Stimulated activated CD8-positive, alpha-beta memory T cell treated with anti-CD3 and anti-CD28 coated beads, Interleukin-7, amount 100 ng/mL, for 24 hours (primary cell): ENCODE measurements around the gene IL19.
"Not testable (repeated sequence)": the region's sequence is repeated elsewhere in the genome, so short reads cannot be mapped to it uniquely, and the experiment has no call there.

Experiments used
- DNase-seq: peaks from one replicate; pipeline ENCODE4 v3.0.0-alpha.2; 2020; ENCODE audit warnings: low read depth

The IL19 gene

DNA sequence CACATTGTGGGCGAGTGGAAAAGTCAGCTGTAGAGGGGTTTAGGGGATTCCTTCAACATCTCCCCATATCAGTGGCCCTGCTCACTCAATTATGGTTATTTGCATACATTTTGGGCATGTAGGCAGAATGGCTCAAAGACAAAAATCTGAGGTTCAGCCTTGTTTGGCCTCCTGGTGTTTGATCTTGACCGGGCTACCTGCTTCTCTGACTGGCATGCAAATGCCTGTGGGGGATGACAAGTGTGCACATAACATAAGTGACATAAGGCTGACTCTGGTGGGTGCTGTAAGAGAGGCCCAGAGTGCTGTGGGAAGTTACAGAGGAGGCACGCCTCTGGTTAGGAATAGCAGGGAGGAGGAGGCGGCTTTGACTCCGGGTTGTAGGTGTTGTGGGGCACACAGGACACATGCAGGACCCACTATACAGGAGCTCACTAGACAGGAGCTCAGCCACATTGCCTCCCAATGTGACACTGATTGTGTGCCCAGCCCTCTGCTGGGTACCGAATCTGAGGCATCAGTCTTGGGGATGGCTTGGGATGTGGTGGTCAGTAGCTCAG is 29.4 kb upstream of the IL19 start:
- no peak for DNase-seq

DNA sequence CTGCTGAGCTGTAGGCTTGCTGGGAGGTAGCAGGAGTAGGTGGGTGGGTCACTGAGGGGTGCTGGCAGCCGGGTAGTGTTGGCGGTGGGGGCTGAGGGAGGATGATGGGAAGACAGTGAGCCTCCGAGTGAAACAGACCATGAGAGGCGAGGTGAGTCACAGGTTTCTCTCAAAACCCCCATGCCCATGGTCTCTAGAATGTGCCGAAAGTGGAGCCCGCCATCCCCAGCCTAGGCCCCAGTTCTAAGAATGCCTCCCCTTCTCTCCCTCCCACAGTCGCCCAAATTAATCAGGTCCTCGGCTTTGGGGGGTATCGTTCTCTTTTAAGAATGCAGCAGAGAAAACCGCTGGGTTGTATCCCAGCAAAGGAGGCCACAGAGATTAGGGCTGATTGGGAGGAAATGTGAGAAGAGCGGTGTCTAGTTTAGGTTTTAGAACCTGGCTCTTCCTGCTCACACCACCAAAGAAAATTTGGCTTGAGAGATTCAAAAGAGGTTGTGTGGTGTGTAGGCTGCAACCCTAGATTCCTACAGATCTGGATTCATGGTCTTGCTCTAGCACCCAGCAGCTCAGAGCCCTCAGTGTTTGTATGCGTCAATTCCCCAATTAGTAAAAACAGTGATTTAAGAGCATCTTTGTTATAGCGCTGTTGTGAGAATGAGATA is 27.7 kb upstream of the IL19 start:
- peak; percentile 33 for DNase-seq

DNA sequence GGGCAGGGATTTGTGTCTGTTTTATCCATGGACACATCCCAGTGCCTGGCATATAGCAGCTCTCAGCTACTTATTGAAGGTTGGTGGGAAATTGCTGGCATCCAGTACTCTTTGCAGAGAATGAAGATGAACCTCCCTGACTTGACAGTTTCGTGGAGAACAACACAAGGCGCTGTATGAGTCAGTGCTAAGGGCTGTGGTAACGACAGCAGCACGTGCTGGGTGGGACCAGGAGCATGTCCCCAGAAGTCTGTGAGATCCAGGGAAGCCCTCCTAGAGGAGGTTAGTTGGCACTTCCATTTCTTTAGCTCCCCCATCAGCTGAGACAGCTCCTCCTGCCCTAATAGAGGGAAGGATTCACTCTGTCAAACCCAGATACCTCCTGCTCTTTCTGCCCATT is 25.9 kb upstream of the IL19 start:
- DNase-seq, result no peak

DNA sequence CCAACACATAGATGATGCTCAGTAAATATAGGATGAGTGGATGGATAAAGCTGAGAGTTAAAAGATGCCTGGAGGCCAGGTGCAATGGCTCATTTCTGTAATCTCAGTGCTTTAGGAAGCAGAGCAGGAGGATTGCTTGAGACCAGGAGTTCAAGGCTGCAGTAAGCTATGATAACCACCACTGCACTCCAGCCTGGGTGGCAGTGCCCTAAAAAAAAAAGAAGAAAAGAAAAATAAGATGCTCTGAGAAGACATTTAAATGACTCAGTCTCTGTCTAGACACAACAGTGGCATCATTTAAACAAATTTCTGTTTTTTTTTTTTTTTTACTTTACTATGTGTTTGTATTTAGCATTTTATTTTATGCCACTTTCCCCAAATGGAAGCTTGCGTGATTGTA is 25.3 kb upstream of the IL19 start:
- no peak for DNase-seq

- DNase-seq, result no peak
These were observed 22.1 kb upstream of the IL19 start for GRCh38 chr1:206748348-206749030.

DNA sequence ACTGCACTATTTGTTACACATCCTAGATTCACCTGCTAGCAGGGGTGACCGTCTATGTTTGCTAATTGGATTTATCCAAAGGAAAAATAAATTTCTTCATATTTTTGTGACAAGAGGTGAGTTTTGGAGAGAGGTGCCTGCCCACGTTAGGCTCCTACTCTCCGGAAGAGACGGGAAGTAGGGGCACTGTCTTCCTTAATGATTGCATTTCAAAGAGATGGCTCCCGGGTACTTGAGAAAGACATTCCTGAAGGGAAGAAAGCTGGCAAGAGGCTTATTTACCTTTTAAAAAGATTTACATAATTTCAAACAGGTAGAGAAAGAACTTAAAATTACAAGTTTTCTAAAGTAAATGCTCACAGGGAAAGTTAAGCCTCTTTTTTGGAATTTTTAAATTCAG is 18.7 kb upstream of the IL19 start:
- DNase-seq, result no peak

DNA sequence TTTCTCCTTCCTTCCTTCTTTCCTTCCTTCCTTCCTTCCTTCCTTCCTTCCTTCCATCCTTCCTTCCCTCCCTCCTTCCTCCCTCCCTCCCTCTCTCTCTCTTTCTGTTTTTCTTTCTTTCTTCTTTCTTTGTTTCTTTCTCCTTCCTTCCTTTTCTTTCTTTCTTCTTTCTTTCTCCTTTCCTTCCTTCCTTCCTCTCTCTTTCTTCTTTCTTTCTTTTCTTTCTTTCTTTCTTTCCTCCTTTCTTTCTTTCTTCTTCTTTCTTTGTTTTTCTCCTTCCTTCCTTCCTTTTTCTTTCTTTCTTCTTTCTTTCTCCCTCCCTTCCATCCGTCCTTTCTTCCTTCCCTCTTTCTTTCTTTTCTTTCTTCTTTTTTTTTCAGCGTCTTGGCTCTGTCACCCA is 18.1 kb upstream of the IL19 start:
- DNase-seq, result no peak

DNA sequence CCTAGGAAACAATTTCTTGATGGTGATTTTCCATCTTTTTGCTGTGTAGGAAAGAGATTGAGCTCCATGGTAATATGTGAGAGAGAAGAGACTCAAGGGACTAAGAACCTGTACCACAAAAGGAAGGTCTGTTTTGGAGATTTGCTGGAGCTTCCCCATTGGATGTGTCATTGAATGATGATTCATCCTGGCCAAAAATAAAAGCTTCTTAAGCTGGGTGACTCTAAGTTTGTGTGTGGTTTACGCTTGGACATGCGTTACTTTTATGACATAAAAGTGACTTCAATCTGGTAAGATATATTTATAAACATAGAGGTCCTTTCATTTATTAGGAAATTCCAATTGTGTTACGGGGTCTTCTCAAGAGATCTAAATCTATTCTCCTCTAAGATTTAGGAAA is 17.4 kb upstream of the IL19 start:
- DNase-seq, result no peak

- DNase-seq, result no peak
These were observed 16.6 kb upstream of the IL19 start for GRCh38 chr1:206754011-206754410.

- DNase-seq, result no peak
These were observed 12.9 kb upstream of the IL19 start for GRCh38 chr1:206757524-206758266.

GRCh38 chr1:206760590-206760989 is 10.0 kb upstream of the IL19 start:
- DNase-seq, result no peak

GRCh38 chr1:206761159-206761768 is 9.3 kb upstream of the IL19 start:
- no peak for DNase-seq

- not testable (repeated sequence) for DNase-seq
These were observed 7.7 kb upstream of the IL19 start for GRCh38 chr1:206762741-206763364.

DNA sequence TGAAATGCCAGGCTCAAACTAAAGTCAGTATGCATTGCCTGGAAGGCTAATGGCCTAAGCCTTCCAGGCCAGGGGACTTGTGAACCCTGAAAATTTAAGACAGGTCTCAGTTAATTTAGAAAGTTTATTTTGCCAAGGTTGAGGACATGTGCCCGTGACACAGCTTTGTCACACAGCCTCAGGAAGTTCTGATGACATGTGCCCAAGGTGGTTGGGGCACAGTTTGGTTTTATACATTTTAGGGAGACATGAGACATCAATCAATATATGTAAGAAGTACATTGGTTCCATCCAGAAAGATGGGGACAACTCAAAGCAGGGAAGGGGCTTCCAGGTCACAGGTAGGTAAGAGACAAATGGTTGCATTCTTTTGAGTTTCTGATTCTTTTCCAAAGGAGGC is 4.8 kb upstream of the IL19 start:
- DNase-seq, result not testable (repeated sequence)

- DNase-seq, result peak; percentile 37
These were observed 4.2 kb upstream of the IL19 start for GRCh38 chr1:206766251-206766856.

GRCh38 chr1:206768472-206769303 is 1.9 kb upstream of the IL19 start:
- DNase-seq, result no peak

DNA sequence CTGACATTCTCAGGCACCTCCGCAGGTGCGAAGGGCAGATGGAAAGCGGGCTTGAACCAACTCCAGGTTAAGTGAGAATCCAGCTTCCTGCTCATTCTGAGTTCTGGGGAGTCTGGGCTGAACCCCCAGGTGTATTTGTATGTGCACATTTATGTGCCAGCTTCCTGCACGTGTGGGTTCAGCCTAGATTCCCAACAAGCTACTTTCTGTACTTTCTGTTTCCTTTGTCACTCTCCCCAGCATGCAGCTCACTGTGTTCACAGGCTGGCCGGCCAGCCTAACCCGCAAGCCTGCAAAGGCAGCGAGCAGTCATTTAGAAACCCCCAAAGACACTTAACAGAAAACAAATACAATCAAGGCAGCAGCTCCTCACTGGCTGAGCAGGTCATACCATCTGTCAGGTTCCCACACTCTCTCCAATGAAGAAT is 1.3 kb upstream of the IL19 start:
- no peak for DNase-seq

- no peak for DNase-seq
These were observed 742 bp downstream of the IL19 start for GRCh38 chr1:206771338-206771692.

- no peak for DNase-seq
These were observed 1.8 kb downstream of the IL19 start, which contains the start of gene IL10 for GRCh38 chr1:206772243-206772937. TSS of gene IL10 (minus strand) at chr1:206772494. CDS start at chr1:206772435, 59 bp downstream.

DNA sequence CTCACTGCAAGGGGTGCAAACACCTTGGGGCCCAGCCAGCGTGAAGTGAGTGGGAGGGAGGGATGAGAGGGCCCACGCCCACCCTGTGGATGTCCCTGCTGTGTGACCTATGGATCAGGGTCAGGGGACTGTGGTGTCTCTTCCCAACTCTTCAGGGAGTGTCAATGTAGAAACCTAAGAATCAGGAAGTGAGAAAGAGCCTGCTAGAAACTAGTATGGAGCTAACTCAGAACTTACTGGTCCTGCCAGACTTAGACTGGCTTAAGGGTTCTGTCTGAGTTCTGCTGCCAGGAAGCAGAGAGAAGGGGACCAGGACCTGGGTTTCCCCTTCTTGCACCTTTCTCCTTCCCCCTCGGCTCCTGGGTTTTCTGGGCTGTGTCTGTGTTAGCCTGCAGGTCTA is 3.5 kb downstream of the IL19 start:
- DNase-seq, result no peak
